GM12878 (cell line): ENCODE data around the gene P4HA1.
"Not testable (repeated sequence)": the region's sequence is repeated elsewhere in the genome, so short reads cannot be mapped to it uniquely, and the experiment has no call there.

Experiments used
- ATF2 ChIP-seq: IDR thresholded peaks from 2 replicates; pipeline ENCODE4 v1.6.1; 2012; ENCODE audit warnings: low read length, inconsistent platforms
- ATF7 ChIP-seq: fragments of 450-650 bp; IDR thresholded peaks from 2 replicates; pipeline ENCODE4 v1.6.1; 2016; ENCODE audit warnings: low read depth, mild to moderate bottlenecking
- CEBPB ChIP-seq, 2 experiments: fragments of 150-350 bp in 1 of 2; IDR thresholded peaks; 2 replicates each; pipeline ENCODE4 v1.6.1; 2012 to 2014; ENCODE audit warnings: low read depth in 2 of 2, low read length in 2 of 2, borderline replicate concordance in 1 of 2, inconsistent platforms in 1 of 2
- ETV6 ChIP-seq, 2 experiments: fragments of 450-650 bp in 1 of 2; IDR thresholded peaks in 1 of 2; conservative IDR thresholded peaks in 1 of 2; 2 replicates each; pipeline ENCODE4 v1.6.1; 2014; ENCODE audit warnings: antibody characterized with exemption in 1 of 2, borderline replicate concordance in 1 of 2, low read depth in 1 of 2, mild to moderate bottlenecking in 1 of 2, moderate library complexity in 1 of 2
- KLF5 ChIP-seq: fragments of 450-650 bp; IDR thresholded peaks from 2 replicates; pipeline ENCODE4 v1.6.1; 2014; ENCODE audit warnings: mild to moderate bottlenecking; ENCODE audit not compliant: partially characterized antibody
- MAX ChIP-seq: IDR thresholded peaks from 2 replicates; pipeline ENCODE4 v1.6.1; 2012; ENCODE audit warnings: low read depth, low read length, improper control_type of control experiment
- MXI1 ChIP-seq: fragments of 150-350 bp; IDR thresholded peaks from 2 replicates; pipeline ENCODE4 v1.6.1; 2011; ENCODE audit warnings: low read depth, mild to moderate bottlenecking, inconsistent platforms, low read length, improper control_type of control experiment
- POLR2A ChIP-seq: IDR thresholded peaks from 2 replicates; pipeline ENCODE4 v1.6.1; 2011; ENCODE audit warnings: low read depth, mild to moderate bottlenecking, low read length
- REST ChIP-seq: IDR thresholded peaks from 2 replicates; pipeline ENCODE4 v1.6.1; 2012; ENCODE audit warnings: mild to moderate bottlenecking, low read depth, low read length
- RFX5 ChIP-seq: IDR thresholded peaks from 2 replicates; pipeline ENCODE4 v1.6.1; 2011; ENCODE audit warnings: low read depth, low read length, improper control_type of control experiment
- STAT3 ChIP-seq: IDR thresholded peaks from 2 replicates; pipeline ENCODE4 v1.6.1; 2011; ENCODE audit warnings: low read depth, low read length, improper control_type of control experiment
- TCF12 ChIP-seq: IDR thresholded peaks from 2 replicates; pipeline ENCODE4 v1.6.1; 2011; ENCODE audit warnings: low read depth, mild to moderate bottlenecking, low read length
- TF ChIP-seq, protein P1 (sequence below), 3 experiments: IDR thresholded peaks in 2 of 3; conservative IDR thresholded peaks in 1 of 3; 2 replicates each; pipeline ENCODE4 v1.5.1; 2011; ENCODE audit warnings: low read depth in 3 of 3, low read length in 3 of 3, mild to moderate bottlenecking in 3 of 3, control low read depth in 2 of 3, moderate library complexity in 2 of 3, inconsistent platforms in 1 of 3, mixed read lengths in 1 of 3; ENCODE audit not compliant: control insufficient read depth in 2 of 3, insufficient read depth in 1 of 3; ENCODE audit errors: extremely low read depth in 1 of 3
- TF ChIP-seq, protein P2 (sequence below): IDR thresholded peaks from 2 replicates; pipeline ENCODE4 v1.6.1; 2011; ENCODE audit warnings: mild to moderate bottlenecking, low read depth, low read length, moderate library complexity; ENCODE audit not compliant: insufficient replicate concordance

- not testable (repeated sequence) for TF ChIP-seq RFX5; POLR2A; MXI1; ETV6 (conservative IDR thresholded peaks at IDR 0.05 in 1 of 2, IDR thresholded peaks at IDR 0.05 in 1 of 2; ENCODE audit: borderline replicate concordance in 1 of 2, low read depth in 1 of 2); MAX; STAT3; KLF5; TCF12; CEBPB (IDR thresholded peaks at IDR 0.05; ENCODE audit: borderline replicate concordance in 1 of 2, low read depth in 2 of 2, low read length in 2 of 2); REST; ATF7; ATF2
- TF ChIP-seq, protein P1, sequence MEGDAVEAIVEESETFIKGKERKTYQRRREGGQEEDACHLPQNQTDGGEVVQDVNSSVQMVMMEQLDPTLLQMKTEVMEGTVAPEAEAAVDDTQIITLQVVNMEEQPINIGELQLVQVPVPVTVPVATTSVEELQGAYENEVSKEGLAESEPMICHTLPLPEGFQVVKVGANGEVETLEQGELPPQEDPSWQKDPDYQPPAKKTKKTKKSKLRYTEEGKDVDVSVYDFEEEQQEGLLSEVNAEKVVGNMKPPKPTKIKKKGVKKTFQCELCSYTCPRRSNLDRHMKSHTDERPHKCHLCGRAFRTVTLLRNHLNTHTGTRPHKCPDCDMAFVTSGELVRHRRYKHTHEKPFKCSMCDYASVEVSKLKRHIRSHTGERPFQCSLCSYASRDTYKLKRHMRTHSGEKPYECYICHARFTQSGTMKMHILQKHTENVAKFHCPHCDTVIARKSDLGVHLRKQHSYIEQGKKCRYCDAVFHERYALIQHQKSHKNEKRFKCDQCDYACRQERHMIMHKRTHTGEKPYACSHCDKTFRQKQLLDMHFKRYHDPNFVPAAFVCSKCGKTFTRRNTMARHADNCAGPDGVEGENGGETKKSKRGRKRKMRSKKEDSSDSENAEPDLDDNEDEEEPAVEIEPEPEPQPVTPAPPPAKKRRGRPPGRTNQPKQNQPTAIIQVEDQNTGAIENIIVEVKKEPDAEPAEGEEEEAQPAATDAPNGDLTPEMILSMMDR (IDR thresholded peaks at IDR 0.05 in 2 of 3, conservative IDR thresholded peaks at IDR 0.05 in 1 of 3; ENCODE audit: control insufficient read depth in 2 of 3, extremely low read depth in 1 of 3, insufficient read depth in 1 of 3, low read depth in 3 of 3, low read length in 3 of 3) = not testable (repeated sequence)
- TF ChIP-seq, protein P2, sequence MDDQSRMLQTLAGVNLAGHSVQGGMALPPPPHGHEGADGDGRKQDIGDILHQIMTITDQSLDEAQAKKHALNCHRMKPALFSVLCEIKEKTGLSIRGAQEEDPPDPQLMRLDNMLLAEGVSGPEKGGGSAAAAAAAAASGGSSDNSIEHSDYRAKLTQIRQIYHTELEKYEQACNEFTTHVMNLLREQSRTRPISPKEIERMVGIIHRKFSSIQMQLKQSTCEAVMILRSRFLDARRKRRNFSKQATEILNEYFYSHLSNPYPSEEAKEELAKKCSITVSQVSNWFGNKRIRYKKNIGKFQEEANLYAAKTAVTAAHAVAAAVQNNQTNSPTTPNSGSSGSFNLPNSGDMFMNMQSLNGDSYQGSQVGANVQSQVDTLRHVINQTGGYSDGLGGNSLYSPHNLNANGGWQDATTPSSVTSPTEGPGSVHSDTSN = not testable (repeated sequence)
Observed at GRCh38 chr10:73112032-73112431, 15.4 kb upstream of the P4HA1 start.
